ENCODE results near the gene CPNE6. TPM values are rescaled to one million over a fixed set of nuclear protein-coding genes. Genes with fewer than 3 reads are reported as not detected.

Gene CPNE6
- total and polyA plus RNA-seq, 2 donors (not counting 1 experiment from before 2014, with no cell fraction given), result not detected

DNA sequence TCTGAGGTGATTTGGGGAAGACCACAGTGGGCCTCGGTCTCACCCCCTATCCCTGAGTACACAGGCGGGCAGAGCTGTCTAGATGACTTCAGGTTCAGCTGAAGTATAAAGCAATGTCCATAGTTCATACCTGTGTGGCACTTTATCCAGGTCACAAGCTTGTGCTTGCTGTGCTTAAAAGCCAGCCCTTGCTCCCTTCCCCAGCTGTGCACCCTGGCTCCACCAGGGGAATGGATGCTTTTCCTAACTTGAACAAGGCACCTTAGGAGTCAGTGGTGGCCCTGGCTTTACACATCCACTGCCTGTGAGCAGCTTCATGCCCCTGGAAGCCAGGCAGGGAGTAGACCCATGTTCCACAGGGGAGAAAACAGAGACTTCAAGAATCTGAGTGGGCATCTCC is 14.1 kb upstream of the CPNE6 start:
- CTCF ChIA-PET, result interaction anchor here (1.0 to 14.5 kb wide), 11 partner anchors 9 to 275 kb away, joined by 3 to 220 read pairs (median 16); partner anchors contain the start of genes DCAF11, IRF9, NRL and PCK2

DNA sequence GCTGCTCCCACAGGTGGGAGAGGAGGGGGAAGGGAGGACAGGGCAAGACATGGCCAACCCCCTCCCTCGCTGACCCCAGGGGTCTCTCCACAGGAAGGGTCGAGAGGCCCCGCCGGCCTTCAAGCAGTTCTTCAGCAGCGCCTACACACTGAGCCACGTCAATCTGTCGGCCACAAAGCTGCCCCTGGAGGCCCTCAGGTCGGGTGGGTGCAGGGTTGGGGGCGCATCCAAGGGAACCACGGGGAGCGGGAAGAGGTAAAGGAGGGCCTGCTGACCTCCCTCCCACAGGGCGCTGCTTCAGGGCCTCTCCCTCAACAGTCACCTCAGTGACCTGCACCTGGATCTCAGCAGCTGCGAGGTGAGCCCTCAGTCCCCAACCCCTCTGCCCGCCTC is 13.5 kb upstream of the CPNE6 start:
- H3K4me1 ChIP-seq (ENCODE audit: control insufficient read depth in 2 of 2, insufficient read depth in 2 of 2, low read length in 2 of 2), result peaks cover 1 to 3% of the 10 kb centered on the region in 2 donors
- POLR2A ChIA-PET, result interaction anchor here (0.6 to 1.9 kb wide), 6 partner anchors 22 to 185 kb away, joined by 3 to 7 read pairs (median 5); partner anchors contain the start of genes PCK2 and TINF2
- H3K4me1 Mint-ChIP-seq, result peaks cover 7% of the 10 kb centered on the region
- no peak for TF ChIP-seq EZH2 (IDR thresholded peaks at IDR 0.05; ENCODE audit: borderline replicate concordance, insufficient read depth, low read depth, low read length, poor library complexity, severe bottlenecking)
- TF ChIP-seq, protein P1, sequence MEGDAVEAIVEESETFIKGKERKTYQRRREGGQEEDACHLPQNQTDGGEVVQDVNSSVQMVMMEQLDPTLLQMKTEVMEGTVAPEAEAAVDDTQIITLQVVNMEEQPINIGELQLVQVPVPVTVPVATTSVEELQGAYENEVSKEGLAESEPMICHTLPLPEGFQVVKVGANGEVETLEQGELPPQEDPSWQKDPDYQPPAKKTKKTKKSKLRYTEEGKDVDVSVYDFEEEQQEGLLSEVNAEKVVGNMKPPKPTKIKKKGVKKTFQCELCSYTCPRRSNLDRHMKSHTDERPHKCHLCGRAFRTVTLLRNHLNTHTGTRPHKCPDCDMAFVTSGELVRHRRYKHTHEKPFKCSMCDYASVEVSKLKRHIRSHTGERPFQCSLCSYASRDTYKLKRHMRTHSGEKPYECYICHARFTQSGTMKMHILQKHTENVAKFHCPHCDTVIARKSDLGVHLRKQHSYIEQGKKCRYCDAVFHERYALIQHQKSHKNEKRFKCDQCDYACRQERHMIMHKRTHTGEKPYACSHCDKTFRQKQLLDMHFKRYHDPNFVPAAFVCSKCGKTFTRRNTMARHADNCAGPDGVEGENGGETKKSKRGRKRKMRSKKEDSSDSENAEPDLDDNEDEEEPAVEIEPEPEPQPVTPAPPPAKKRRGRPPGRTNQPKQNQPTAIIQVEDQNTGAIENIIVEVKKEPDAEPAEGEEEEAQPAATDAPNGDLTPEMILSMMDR (IDR thresholded peaks at IDR 0.05), result no peak
- H3K9ac ChIP-seq (ENCODE audit: low read length), result no peak overlapping the region
- DNase-seq (no peak), ATAC-seq (ENCODE audit: low read depth) (no peak)
- CTCF ChIA-PET, result interaction anchor here (0.8 to 14.5 kb wide), 18 partner anchors 10 to 379 kb away, joined by 3 to 220 read pairs (median 7); partner anchors contain the start of genes CIDEB, DCAF11, IRF9 and NRL
- 88% methylated on average over 14 of the region's 14 CpGs for WGBS (ENCODE audit: insufficient coverage)
- H3K4me3 Mint-ChIP-seq, result no peak overlapping the region
- no peak overlapping the region for H3K4me2 ChIP-seq (replicated peaks; ENCODE audit: low read depth, low read length, poor library complexity, severe bottlenecking)
- no peaks in the 10 kb centered on the region for H3K79me2 ChIP-seq (ENCODE audit: control insufficient read depth, insufficient read depth, low read length)
- H3K4me3 ChIP-seq (ENCODE audit: control extremely low read depth in 1 of 5, extremely low read depth in 1 of 5, insufficient read depth in 1 of 5, low read depth in 2 of 5, low read length in 4 of 5), result no peak overlapping the region
- no peak overlapping the region for H2AFZ ChIP-seq (ENCODE audit: insufficient read depth, low read depth, low read length, poor library complexity, severe bottlenecking)
- no peaks in the 10 kb centered on the region for H4K20me1 ChIP-seq (ENCODE audit: control insufficient read depth, insufficient read depth, low read length, poor library complexity, severe bottlenecking)
- H3K27me3 ChIP-seq (replicated peaks in 1 of 4; ENCODE audit: control extremely low read depth in 1 of 4, control insufficient read depth in 3 of 4, insufficient read depth in 4 of 4, low read length in 3 of 4), result peaks cover 0 to 28% (median 5%) of the 10 kb centered on the region in 4 experiments
- peaks cover 5% of the 10 kb centered on the region for H3K27me3 Mint-ChIP-seq
- H3K36me3 ChIP-seq (replicated peaks in 1 of 2; ENCODE audit: control extremely low read depth in 1 of 2, control insufficient read depth in 1 of 2, extremely low read depth in 1 of 2, insufficient read depth in 2 of 2, low read length in 1 of 2), result no peaks in the 10 kb centered on the region
- intact Hi-C loops (cut with micrococcal nuclease), result loop anchor here (1.0 kb wide), 4 partner anchors 32 to 103 kb away; partner anchors contain the start of gene IRF9
- no peak overlapping the region for H3K27ac Mint-ChIP-seq
- no peak overlapping the region for H3K27ac ChIP-seq (ENCODE audit: low read length in 2 of 2)
- H3K9me3 Mint-ChIP-seq (ENCODE audit: insufficient read depth), result no peaks in the 10 kb centered on the region
- peaks cover 0 to 3% (median 0%) of the 10 kb centered on the region in 3 donors for H3K9me3 ChIP-seq (ENCODE audit: control extremely low read depth in 1 of 3, control insufficient read depth in 2 of 3, insufficient read depth in 1 of 3, low read length in 2 of 3)

More for the DNA sequence above, 14.1 kb upstream of the CPNE6 start:
- Histone ChIP-seq H3K9me3 (ENCODE audit: control extremely low read depth in 1 of 3, control insufficient read depth in 2 of 3, insufficient read depth in 1 of 3, low read length in 2 of 3) (peaks cover 0 to 3% (median 0%) of the 10 kb centered on the region in 3 donors), H3K27ac (ENCODE audit: low read length in 2 of 2) (no peak overlapping the region), H3K27me3 (replicated peaks in 1 of 4; ENCODE audit: control extremely low read depth in 1 of 4, control insufficient read depth in 3 of 4, insufficient read depth in 4 of 4, low read length in 3 of 4) (peaks cover 0 to 31% (median 8%) of the 10 kb centered on the region in 4 experiments), H2AFZ (ENCODE audit: insufficient read depth, low read depth, low read length, poor library complexity, severe bottlenecking) (no peak overlapping the region), H3K4me3 (ENCODE audit: control extremely low read depth in 1 of 5, extremely low read depth in 1 of 5, insufficient read depth in 1 of 5, low read depth in 2 of 5, low read length in 4 of 5) (no peak overlapping the region), H3K79me2 (ENCODE audit: control insufficient read depth, insufficient read depth, low read length) (no peaks in the 10 kb centered on the region), H3K4me2 (replicated peaks; ENCODE audit: low read depth, low read length, poor library complexity, severe bottlenecking) (no peak overlapping the region), H3K9ac (ENCODE audit: low read length) (no peak overlapping the region), H4K20me1 (ENCODE audit: control insufficient read depth, insufficient read depth, low read length, poor library complexity, severe bottlenecking) (no peaks in the 10 kb centered on the region), H3K36me3 (replicated peaks in 1 of 2; ENCODE audit: control extremely low read depth in 1 of 2, control insufficient read depth in 1 of 2, extremely low read depth in 1 of 2, insufficient read depth in 2 of 2, low read length in 1 of 2) (no peaks in the 10 kb centered on the region), H3K4me1 (ENCODE audit: control insufficient read depth in 2 of 2, insufficient read depth in 2 of 2, low read length in 2 of 2) (peaks cover 7 to 9% of the 10 kb centered on the region in 2 donors)
- intact Hi-C loops (cut with micrococcal nuclease), result no loop called here
- Mint-ChIP-seq H3K27ac (no peak overlapping the region), H3K4me3 (no peak overlapping the region), H3K9me3 (ENCODE audit: insufficient read depth) (no peaks in the 10 kb centered on the region), H3K27me3 (peaks cover 7% of the 10 kb centered on the region), H3K4me1 (peaks cover 11% of the 10 kb centered on the region)
- ATAC-seq (ENCODE audit: low read depth), result no peak
- POLR2A ChIA-PET, result interaction anchor here (1.0 to 1.9 kb wide), 3 partner anchors 23 to 51 kb away, joined by 5 to 7 read pairs (median 5); partner anchors contain the start of gene PCK2
- TF ChIP-seq, protein P1 (IDR thresholded peaks at IDR 0.05), result no peak
- no peak for TF ChIP-seq EZH2 (IDR thresholded peaks at IDR 0.05; ENCODE audit: borderline replicate concordance, insufficient read depth, low read depth, low read length, poor library complexity, severe bottlenecking)
- WGBS (ENCODE audit: insufficient coverage), result 77% methylated on average over 2 of the region's 2 CpGs
- DNase-seq, result no peak

All from B cell (primary cell).